HG03460 (cell line): Measurements from ENCODE around the gene PCID2.

Experiments used
- ATAC-seq: cut with Tn5 transposase; IDR thresholded peaks from one replicate; pipeline ENCODE4 v1.9.1; 2021; ENCODE audit not compliant: unreplicated experiment

The PCID2 gene

DNA sequence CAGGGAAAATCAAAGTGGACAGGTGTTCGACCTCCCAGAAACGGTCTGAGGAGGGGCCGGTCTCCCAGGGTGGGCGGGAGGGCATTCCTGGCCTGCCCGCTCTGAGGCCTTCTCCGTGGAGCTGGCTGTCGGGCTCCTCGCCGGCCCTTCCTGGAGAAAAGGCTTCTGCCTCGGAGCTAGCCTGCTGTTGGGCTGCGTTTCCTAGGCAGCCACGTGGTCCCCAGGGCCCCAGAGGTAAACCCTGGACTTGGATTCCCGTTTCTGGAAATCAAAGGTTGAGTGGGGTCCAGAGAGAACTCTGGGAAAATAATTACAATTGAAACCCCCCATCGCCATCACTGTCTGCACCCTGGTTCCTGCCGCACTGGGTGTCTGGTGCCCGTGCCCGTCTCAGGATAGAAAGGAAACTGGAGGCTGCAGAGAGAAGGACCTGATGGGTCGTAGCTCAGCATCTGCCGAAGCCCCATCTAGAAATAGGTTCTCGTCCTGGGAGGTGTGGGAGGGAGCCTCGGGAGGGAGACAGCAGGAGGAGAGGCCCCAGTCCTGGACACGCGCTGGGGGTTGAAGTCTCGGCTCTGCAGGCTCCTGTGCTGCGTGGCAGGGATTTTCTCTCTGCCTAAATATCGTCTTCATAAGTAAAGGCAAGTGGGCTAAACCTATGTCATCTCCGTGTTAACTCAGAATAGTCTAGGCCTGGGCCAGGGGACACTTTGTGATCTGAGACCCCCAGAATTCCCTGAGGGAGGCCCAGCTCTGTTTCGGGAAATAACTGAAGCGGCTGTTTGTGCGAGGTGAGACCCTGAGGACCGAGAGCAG, 57.7 kb downstream of the PCID2 start:
- ATAC-seq: no peak

DNA sequence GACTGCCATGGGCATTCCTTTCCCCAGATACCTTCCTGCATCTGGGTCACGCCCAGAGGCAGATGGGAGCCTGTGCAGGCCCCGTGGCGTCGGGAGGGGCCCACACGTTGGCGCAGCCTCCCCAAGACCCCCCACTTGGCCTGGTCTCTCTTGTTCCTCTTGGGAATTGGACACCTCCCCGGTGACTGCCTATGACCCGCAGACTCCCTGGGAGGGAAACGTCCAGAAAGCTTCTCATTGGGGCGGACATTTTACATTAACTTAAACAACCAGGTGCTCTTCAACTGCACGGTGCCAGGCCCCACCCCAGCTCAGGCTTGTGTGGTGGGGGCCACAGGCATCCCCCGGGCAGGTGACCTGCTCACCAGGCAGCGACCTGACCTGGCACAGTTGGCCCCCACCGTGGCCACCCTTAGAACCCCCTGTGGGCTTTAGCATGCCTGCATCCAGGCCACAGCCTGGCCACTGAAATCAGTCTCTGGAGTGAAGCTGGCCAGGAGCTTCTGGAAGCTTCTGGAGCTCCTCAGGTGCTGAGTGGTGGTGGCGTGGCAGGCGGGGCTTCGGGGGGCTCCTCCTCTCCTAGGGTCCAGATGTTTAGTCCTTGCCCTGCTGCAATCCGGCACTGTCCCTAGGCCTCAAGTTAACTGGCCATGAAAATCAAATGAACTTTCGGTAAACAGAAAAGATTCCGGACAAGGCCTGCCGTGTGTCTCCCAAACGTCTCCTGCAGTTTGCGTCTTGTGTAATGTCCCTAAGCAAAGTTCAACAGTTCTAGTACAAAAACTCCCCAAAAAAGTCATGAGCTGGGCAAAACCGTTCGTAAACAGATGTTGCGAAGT, 58.5 kb downstream of the PCID2 start:
- no peak for ATAC-seq

DNA sequence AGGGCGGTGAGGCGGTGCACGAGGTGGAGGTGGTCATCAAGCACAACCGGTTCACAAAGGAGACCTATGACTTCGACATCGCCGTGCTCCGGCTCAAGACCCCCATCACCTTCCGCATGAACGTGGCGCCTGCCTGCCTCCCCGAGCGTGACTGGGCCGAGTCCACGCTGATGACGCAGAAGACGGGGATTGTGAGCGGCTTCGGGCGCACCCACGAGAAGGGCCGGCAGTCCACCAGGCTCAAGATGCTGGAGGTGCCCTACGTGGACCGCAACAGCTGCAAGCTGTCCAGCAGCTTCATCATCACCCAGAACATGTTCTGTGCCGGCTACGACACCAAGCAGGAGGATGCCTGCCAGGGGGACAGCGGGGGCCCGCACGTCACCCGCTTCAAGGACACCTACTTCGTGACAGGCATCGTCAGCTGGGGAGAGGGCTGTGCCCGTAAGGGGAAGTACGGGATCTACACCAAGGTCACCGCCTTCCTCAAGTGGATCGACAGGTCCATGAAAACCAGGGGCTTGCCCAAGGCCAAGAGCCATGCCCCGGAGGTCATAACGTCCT, 59.4 kb downstream of the PCID2 start:
- no peak for ATAC-seq

DNA sequence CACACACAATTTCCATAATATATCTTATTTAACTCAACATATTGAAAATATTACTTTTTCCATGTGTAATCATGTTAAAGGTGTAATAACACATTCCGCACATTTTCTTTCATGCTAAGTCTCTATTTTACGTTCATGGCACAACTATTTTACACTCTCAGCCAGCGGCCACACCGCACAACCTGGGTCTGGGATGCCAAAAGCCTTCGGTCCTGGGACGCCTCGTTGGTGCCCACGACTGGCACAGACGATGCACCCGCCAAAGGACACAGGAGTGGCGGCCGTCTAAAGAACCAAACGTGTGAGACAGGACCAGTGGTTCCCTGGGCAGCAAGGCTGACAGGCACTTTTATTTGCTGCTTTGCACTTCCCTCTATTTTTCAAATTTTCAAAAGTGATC, 60.1 kb downstream of the PCID2 start:
- no peak for ATAC-seq

DNA sequence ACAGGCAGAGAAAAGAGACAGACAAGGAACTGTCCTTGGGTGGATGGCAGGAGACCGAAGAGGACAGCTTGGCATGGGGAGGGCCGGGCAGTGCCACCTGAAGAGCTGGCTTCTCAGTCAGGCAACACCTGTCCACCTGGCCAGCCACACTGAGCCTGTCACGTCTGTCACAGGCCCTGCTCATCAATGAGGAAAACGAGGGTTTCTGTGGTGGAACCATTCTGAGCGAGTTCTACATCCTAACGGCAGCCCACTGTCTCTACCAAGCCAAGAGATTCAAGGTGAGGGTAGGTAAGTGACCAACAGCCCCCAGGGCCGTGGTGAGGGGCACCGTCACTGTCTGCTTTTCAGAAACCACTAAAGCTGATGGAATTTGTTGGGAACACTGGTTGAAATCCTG, 61.3 kb downstream of the PCID2 start:
- ATAC-seq: no peak

DNA sequence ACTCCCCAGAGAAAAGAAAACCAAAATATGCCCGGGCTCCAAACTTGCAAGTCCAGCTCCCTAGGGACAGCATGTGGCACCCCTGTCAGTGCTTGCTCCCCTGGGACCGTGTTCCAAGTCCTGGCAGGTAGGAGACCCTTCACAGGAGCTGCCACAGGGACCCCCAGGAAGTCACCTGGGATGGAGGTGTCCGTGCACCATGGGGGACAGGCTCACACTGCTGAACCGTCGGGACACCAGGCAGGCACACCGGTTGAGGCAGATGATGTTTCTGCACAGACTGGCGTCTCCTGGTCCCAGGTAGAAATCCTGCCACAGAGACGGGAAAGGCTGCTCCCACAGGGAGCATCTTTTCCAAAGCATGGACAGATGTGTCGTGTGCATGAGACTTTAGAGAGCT, 61.7 kb downstream of the PCID2 start:
- no peak for ATAC-seq

DNA sequence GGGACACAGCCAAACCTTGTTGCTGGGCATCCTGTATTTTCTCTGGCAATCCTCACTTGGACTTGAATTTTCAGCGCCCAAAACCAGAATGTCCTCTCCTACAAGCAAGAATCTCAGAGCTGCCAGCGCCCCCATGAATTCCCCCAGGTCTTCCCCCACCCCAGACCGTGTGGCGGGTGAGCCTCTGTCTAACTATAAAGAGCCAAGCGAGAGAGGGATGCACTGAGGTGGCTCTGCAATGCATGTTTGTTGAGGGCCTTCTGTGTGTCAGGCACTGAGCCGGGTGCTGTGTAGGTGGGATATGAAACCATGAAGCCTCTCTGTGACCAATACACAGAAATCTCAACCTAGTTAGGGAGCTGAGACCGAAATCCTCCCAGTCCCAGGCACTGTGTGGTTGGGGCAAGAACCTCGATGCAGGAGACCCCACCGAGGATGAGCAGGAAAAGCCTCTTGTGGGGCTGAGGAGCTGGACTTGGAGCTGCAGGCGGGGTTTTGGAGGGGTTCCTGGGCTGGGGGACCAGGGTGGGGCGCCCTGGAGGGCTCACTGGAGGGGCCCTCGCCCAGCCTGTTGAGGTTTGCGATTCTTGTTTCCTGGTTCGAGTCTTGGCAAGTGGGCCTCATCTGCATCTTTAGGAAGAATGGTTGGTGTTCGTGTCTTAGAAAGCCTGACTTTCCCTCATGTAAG, 62.4 kb downstream of the PCID2 start:
- no peak for ATAC-seq

DNA sequence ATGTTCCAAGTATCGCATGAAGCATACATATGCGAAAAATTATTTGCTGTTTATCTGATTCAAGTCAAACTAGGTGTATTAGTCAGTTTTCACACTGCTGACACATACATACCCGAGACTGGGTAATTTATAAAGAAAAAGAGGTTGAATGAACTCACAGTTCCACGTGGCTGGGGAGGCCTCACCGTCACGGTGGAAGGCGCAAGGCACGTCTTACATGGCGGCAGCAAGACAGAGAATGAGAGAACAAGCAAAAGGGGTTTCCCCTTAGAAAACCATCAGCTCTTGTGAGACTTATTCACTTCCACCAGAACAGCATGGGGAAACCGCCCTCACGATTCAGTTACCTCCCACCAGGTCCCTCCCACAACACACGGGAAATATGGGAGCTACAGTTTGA, 63.0 kb downstream of the PCID2 start:
- no peak for ATAC-seq

DNA sequence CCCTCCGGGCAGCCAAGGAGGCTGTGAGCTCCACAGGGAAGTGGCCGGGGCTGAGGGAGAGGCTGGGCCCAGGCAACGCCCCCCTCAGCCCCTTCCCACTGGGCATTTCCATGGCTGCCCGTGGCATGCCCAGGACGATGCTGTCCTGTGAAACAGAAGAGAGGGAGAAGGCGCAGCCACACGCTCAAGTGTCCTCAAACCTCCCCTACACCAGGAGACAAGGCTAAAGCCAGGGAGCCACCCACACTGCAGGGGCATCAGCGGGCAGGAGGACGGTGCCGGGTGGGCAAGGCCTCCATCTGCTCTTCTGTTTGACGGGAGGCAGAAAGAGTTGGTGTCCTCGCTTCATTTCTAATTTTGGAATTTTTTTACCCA, 64.2 kb downstream of the PCID2 start:
- ATAC-seq: no peak

DNA sequence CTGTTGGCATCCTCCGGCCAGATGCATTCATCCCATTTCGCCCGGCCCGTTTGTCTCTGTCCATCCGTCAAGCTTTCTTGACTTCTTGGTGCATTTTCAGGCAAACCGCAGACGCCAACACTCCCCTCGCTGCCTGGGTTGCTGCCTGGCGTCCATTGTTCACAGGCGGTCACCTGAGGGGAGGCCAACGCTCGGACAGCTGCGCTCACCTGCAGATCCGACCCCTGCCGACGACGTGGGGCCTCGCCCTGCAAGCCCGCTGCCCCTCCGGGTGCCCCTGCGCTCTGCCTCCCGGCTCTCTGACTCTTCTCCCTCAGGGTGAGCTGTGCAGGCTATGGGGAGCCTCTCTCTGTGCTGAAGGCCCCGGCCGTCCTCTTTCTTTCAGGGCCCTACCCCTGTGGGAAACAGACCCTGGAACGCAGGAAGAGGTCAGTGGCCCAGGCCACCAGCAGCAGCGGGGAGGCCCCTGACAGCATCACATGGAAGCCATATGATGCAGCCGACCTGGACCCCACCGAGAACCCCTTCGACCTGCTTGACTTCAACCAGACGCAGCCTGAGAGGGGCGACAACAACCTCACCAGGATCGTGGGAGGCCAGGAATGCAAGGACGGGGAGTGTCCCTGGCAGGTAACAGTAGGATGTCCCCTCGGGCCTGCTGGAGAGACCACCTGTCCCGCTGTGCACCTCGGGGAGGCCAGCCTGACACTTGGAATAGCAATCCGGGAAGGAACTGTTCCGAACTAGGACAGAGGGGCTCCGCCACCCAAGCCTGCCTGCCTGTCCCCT, 64.8 kb downstream of the PCID2 start:
- ATAC-seq: no peak

DNA sequence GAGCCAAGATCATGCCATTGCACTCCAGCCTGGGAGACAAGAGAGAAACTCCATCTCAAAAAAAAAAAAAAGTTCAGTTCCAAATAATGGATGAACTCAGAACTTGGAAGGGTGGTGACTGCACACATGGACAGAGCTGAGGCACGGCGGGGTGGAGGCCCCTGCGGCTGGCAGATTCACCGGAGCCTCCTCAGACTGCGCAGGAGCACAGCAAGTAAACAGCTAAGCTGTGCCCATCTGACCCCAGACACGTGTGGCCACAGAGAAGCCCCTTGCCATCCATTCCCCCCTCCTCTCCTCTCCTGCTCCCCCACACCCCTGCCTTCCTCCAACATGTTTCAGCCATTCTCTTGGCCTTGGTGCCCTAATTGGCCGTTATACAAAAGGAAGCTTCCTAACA, 65.6 kb downstream of the PCID2 start:
- ATAC-seq: no peak

DNA sequence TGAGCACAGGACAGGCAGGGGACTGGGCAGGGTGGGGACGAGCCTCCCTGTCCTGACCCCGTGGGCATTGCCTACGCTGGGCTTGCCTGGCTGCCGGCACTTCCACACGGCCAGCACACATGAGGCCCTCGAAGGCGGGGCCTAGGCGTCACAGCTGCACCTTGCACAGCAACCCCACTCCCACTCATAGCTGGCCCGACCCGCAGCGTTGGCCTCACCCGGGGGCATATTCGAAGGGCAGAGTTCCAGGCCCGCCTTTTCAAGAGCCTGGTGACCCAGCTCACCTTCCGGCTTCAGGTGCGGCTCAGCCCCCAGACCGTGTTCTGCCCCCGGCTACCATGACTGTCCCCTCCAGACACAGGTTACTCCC, 66.9 kb downstream of the PCID2 start:
- ATAC-seq: no peak

DNA sequence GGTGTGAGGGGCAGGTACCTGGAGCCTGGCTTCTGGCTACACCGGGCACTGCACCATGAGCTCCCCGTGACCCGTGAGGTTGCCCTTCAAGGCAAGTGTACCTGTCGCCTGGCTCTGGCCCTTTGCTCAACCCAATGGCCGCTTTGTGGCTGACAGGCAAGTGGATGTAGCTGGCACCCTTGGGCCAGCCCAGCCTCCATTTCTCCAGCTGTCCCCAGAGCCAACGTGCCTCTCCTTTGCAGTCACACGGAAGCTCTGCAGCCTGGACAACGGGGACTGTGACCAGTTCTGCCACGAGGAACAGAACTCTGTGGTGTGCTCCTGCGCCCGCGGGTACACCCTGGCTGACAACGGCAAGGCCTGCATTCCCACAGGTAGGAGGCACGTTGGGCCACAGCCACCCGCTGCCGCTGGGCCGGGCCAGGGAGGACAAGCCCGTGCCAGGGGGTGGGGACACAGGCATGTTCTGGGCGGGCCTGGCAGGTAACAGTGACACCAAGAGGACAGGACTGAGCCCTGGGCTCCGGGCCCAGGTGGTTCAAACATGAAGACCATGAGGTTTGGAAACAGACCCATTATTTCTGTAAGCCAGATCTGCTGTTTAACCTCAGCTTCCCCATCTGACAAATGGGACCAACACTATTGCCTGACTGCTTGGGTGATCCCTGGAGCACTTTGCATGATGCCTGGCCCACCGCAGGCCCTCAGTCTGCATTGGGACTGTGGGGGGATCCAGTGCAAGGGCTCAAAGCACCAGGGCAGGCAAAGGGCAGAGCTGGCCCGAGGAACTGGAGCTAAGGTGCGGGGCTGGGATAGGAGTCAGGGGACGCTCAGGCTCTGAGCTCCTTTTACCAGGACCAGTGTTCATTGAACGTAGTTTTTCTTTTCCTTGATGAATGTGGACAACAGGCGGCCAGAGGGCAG, 67.5 kb downstream of the PCID2 start:
- ATAC-seq: no peak

DNA sequence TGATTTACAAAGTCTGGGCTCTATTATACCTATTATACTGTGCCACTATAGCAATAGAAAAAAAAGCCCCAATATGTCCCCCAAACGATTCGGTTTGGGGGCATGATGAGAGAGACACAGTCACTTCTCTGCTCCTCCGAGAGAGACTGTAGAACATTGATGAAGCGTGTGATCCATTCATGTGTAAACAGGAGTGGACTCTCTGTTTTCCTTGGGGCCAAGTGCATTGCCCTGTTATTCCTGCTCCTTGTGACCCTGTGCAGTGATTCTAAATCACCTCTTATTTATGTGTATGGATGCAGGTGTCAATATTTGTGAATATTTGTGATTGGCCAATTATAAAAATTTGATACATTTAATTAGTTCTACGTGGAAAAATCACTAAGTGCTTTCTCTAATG, 68.9 kb downstream of the PCID2 start:
- no peak for ATAC-seq

DNA sequence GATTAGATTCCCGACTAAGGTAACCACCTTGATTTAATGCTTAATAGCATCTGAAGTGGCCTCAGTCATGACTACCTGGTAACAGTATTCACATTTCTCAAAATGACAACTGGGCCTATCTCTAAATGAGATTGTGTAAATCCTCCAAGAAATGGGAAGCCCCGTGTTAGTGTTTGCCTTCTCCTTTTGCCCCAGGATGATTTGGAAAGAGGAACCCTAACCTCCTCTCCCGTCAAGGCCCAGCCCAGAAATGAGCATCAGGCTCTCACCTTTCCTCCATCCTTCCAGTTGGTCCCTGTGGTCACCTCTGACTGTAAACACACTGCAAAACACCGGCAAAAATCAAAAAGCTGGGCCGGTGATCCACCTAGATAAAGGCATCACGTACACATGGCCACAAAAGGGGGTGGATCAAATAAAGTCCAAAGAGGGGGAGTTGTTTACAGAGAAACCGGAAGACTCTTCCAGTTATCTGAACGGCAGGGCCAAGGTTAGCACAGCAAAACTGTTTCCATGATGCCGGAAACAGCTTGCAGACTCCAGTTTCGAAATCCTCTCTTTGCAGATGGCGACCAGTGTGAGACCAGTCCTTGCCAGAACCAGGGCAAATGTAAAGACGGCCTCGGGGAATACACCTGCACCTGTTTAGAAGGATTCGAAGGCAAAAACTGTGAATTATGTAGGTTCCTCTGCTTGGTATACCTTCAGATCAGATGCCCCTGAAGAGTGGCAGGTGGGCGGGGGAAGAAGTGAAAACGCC, 69.5 kb downstream of the PCID2 start:
- no peak for ATAC-seq

DNA sequence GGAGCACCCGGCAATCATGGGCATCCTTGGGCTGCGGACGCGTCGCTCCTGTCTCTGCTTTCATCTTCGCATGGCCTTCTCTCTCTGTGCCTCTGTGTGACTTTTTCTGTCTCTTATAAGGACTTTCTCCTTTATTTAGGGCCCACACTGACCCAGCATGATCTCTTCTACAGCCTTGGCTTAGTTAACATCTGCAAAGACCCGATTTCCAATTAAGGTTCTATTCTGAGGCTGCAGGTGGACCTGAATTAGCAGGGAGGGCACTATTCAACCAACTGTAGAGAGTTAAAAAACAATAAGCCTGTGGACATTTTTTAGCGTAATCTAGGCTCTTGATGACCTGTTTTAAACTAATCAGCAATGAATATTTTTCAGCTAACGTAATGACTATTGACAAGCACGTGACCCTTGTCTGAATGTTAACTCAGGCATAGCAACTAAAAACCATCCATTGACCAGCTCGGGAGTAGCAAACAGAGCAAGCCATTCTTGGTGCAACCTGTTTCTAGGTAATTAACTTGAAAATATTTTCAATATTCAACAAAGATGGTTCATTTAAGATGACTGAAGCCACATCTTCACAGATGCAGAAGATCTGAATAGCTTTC, 70.7 kb downstream of the PCID2 start:
- no peak for ATAC-seq

DNA sequence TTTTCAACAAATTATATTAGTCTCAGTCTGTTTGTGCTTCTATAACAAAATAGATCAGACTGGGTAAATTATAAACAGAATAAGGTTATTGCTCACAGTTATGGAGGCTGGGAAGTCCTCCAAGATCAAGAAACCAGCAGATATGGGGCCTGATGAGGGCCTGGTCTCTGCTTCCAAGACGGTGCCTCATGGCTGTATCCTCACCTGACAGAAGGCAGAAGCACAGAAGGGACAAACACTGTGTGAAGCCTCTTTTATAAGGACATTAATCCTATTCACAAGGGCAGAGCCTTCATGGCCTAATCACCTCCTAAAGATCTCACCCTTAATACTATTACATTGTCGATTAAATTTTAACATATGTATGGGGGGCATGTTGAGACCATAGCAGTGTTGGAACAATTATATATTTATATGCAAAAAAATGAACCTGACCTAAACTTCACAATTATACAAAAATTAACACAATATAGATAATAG, 73.1 kb downstream of the PCID2 start:
- ATAC-seq: no peak
